SK-N-SH treated with all-trans-retinoic acid at 6 μM for 48 hours (cell line): ENCODE data around the gene ZNF146.

Experiments used
- ATAC-seq: fragments of 200-7000 bp; cut with Tn5 transposase; 3 replicates; pipeline ENCODE4 v1.9.1; 2020; ENCODE audit warnings: mild to moderate bottlenecking, moderate library complexity
- ARNTL ChIP-seq: fragments of 450-650 bp; formaldehyde crosslinking; IDR thresholded peaks from 2 replicates; pipeline ENCODE4 v1.5.0; 2020; ENCODE audit warnings: low read depth, mild to moderate bottlenecking, moderate library complexity, borderline replicate concordance
- BACH2 ChIP-seq: fragments of 250-450 bp; sonication (Bioruptor Pico); IDR thresholded peaks from 2 replicates; pipeline ENCODE4 v1.9.0; 2021; ENCODE audit warnings: mild to moderate bottlenecking, borderline replicate concordance
- CSDC2 ChIP-seq: fragments of 250-450 bp; sonication (Bioruptor Pico); IDR thresholded peaks from 2 replicates; pipeline ENCODE4 v1.5.0; 2020; ENCODE audit warnings: mild to moderate bottlenecking, moderate library complexity
- ESRRG ChIP-seq: fragments of 250-450 bp; sonication (Bioruptor Pico); IDR thresholded peaks from 2 replicates; pipeline ENCODE4 v1.6.1; 2021; ENCODE audit warnings: mild to moderate bottlenecking
- GLIS3 ChIP-seq: fragments of 250-450 bp; sonication (Bioruptor Pico); IDR thresholded peaks from 2 replicates; pipeline ENCODE4 v1.5.0; 2020; ENCODE audit warnings: mild to moderate bottlenecking, moderate library complexity
- OSR1 ChIP-seq: fragments of 250-450 bp; sonication (Bioruptor Pico); IDR thresholded peaks from 2 replicates; pipeline ENCODE4 v1.8.0; 2022; ENCODE audit warnings: moderate library complexity, mild to moderate bottlenecking, inconsistent platforms
- PPARA ChIP-seq: fragments of 250-450 bp; sonication (Bioruptor Pico); IDR thresholded peaks from 2 replicates; pipeline ENCODE4 v1.5.0; 2020; ENCODE audit warnings: mild to moderate bottlenecking, borderline replicate concordance
- RARB ChIP-seq: fragments of 250-450 bp; sonication (Bioruptor Pico); IDR thresholded peaks from 2 replicates; pipeline ENCODE4 v1.8.0; 2021; ENCODE audit warnings: mild to moderate bottlenecking, moderate library complexity
- SNAI2 ChIP-seq: fragments of 250-450 bp; sonication (Bioruptor Pico); IDR thresholded peaks from 2 replicates; pipeline ENCODE4 v1.5.0; 2020; ENCODE audit warnings: mild to moderate bottlenecking, moderate library complexity
- TCF4 ChIP-seq: fragments of 250-450 bp; sonication (Bioruptor Pico); IDR thresholded peaks from 2 replicates; pipeline ENCODE4 v1.8.0; 2021; ENCODE audit warnings: mild to moderate bottlenecking, moderate library complexity, borderline replicate concordance
- TOX ChIP-seq: fragments of 250-450 bp; sonication (Bioruptor Pico); IDR thresholded peaks from 2 replicates; pipeline ENCODE4 v1.8.0; 2021; ENCODE audit warnings: mild to moderate bottlenecking, moderate library complexity, borderline replicate concordance
- ZC3H10 ChIP-seq: fragments of 250-450 bp; sonication (Bioruptor Pico); IDR thresholded peaks from 2 replicates; pipeline ENCODE4 v1.5.1; 2021; ENCODE audit warnings: mild to moderate bottlenecking, moderate library complexity
- ZFP3 ChIP-seq: fragments of 250-450 bp; sonication (Bioruptor Pico); IDR thresholded peaks from 2 replicates; pipeline ENCODE4 v1.5.0; 2020; ENCODE audit warnings: mild to moderate bottlenecking, moderate library complexity
- ZFP30 ChIP-seq: fragments of 450-650 bp; formaldehyde crosslinking; IDR thresholded peaks from 2 replicates; pipeline ENCODE4 v1.5.0; 2022; ENCODE audit warnings: mild to moderate bottlenecking, moderate library complexity
- ZNF565 ChIP-seq: fragments of 450-650 bp; formaldehyde crosslinking; conservative IDR thresholded peaks from 2 replicates; pipeline ENCODE4 v1.5.0; 2020; ENCODE audit warnings: low read depth, mild to moderate bottlenecking, moderate library complexity
- ZNF70 ChIP-seq: fragments of 450-650 bp; formaldehyde crosslinking; IDR thresholded peaks from 2 replicates; pipeline ENCODE4 v1.5.0; 2020; ENCODE audit warnings: mild to moderate bottlenecking, moderate library complexity
- ZNF8 ChIP-seq: fragments of 450-650 bp; formaldehyde crosslinking; IDR thresholded peaks from 2 replicates; pipeline ENCODE4 v1.5.0; 2020; ENCODE audit warnings: mild to moderate bottlenecking, moderate library complexity
- TF ChIP-seq, protein P1 (sequence below): fragments of 250-450 bp; sonication (Bioruptor Pico); IDR thresholded peaks from 2 replicates; pipeline ENCODE4 v1.5.1; 2020; ENCODE audit warnings: low read depth, mild to moderate bottlenecking, moderate library complexity
- TF ChIP-seq, protein P2 (sequence below): fragments of 250-450 bp; sonication (Bioruptor Pico); IDR thresholded peaks from 2 replicates; pipeline ENCODE4 v1.5.0; 2020; ENCODE audit warnings: mild to moderate bottlenecking, moderate library complexity
- TF ChIP-seq, protein P3 (sequence below): fragments of 250-450 bp; sonication (Bioruptor Pico); IDR thresholded peaks from 2 replicates; pipeline ENCODE4 v1.8.0; 2020; ENCODE audit warnings: mild to moderate bottlenecking, moderate library complexity, borderline replicate concordance
- TF ChIP-seq, protein P4 (sequence below): fragments of 250-450 bp; sonication (Bioruptor Pico); IDR thresholded peaks from 2 replicates; pipeline ENCODE4 v1.5.1; 2021; ENCODE audit warnings: mild to moderate bottlenecking, moderate library complexity
- TF ChIP-seq, protein P5 (sequence below): fragments of 250-450 bp; sonication (Bioruptor Pico); IDR thresholded peaks from 2 replicates; pipeline ENCODE4 v1.8.0; 2021; ENCODE audit warnings: low read depth, mild to moderate bottlenecking, moderate library complexity, borderline replicate concordance

Gene ZNF146

DNA sequence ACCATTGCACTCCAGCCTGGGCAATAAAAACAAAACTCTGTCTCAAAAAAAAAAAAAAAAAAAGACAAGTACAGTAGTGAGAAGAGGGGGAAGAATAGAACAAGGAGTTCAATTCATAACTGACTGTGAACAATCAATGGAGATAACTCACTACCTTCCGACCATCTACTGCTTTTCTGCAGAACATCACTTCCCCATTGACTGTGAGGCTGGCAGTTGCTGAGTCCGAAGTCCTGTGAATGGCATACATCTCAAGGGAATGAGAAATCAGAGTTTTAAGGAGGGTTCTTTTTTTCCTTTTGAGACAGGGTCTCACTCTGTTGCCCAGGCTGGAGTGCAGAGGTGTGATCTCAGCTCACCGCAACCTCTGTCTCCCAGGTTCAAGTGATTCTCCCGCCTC is 11.6 kb upstream of the ZNF146 start:
- TF ChIP-seq SNAI2 (CRISPR knock-in tag): no peak
- TF ChIP-seq, protein P1, sequence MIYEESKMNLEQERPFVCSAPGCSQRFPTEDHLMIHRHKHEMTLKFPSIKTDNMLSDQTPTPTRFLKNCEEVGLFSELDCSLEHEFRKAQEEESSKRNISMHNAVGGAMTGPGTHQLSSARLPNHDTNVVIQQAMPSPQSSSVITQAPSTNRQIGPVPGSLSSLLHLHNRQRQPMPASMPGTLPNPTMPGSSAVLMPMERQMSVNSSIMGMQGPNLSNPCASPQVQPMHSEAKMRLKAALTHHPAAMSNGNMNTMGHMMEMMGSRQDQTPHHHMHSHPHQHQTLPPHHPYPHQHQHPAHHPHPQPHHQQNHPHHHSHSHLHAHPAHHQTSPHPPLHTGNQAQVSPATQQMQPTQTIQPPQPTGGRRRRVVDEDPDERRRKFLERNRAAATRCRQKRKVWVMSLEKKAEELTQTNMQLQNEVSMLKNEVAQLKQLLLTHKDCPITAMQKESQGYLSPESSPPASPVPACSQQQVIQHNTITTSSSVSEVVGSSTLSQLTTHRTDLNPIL: no peak
- no peak for TF ChIP-seq TCF4 (CRISPR knock-in tag)
- TF ChIP-seq, protein P2, sequence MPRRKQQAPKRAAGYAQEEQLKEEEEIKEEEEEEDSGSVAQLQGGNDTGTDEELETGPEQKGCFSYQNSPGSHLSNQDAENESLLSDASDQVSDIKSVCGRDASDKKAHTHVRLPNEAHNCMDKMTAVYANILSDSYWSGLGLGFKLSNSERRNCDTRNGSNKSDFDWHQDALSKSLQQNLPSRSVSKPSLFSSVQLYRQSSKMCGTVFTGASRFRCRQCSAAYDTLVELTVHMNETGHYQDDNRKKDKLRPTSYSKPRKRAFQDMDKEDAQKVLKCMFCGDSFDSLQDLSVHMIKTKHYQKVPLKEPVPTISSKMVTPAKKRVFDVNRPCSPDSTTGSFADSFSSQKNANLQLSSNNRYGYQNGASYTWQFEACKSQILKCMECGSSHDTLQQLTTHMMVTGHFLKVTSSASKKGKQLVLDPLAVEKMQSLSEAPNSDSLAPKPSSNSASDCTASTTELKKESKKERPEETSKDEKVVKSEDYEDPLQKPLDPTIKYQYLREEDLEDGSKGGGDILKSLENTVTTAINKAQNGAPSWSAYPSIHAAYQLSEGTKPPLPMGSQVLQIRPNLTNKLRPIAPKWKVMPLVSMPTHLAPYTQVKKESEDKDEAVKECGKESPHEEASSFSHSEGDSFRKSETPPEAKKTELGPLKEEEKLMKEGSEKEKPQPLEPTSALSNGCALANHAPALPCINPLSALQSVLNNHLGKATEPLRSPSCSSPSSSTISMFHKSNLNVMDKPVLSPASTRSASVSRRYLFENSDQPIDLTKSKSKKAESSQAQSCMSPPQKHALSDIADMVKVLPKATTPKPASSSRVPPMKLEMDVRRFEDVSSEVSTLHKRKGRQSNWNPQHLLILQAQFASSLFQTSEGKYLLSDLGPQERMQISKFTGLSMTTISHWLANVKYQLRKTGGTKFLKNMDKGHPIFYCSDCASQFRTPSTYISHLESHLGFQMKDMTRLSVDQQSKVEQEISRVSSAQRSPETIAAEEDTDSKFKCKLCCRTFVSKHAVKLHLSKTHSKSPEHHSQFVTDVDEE (CRISPR knock-in tag): no peak
- TF ChIP-seq, protein P3, sequence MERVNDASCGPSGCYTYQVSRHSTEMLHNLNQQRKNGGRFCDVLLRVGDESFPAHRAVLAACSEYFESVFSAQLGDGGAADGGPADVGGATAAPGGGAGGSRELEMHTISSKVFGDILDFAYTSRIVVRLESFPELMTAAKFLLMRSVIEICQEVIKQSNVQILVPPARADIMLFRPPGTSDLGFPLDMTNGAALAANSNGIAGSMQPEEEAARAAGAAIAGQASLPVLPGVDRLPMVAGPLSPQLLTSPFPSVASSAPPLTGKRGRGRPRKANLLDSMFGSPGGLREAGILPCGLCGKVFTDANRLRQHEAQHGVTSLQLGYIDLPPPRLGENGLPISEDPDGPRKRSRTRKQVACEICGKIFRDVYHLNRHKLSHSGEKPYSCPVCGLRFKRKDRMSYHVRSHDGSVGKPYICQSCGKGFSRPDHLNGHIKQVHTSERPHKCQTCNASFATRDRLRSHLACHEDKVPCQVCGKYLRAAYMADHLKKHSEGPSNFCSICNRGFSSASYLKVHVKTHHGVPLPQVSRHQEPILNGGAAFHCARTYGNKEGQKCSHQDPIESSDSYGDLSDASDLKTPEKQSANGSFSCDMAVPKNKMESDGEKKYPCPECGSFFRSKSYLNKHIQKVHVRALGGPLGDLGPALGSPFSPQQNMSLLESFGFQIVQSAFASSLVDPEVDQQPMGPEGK (CRISPR knock-in tag): no peak
- no peak for TF ChIP-seq ESRRG (CRISPR knock-in tag)
- TF ChIP-seq ZNF565 (CRISPR knock-in tag): no peak
- TF ChIP-seq BACH2: no peak
- TF ChIP-seq ZNF70 (CRISPR knock-in tag): no peak
- no peak for TF ChIP-seq RARB (CRISPR knock-in tag)
- no peak for TF ChIP-seq ZNF8 (CRISPR knock-in tag)
- TF ChIP-seq ZFP3: no peak
- no peak for ATAC-seq

DNA sequence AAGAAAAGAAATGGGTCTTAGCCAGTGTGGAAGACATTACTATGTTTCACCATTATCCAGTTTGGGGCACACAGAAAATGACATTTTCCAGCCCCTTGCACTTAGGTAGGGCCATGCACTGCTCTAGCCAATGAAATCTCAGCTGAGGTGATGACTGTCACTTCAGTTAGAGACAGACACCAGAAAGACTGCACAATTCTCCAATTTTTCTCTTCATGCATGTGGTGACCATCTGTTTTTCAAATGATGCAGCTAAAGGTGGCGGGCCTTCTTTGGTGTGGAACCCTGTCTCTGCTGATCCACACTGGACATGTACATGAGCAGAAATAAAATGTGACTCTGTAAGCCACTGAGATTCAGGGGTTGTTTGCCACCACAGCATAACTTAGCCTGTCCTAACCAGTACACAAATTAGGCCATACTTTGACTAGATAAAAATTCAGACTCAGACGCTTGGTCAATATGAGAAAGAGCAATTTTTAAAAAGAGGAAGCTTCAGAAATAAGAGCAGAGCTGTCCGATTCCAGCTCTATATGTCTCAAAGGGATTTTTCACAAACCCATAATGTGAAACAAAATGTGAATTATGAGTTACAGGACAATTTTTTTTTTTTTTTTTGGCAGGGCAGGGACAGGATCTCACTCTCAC is 7.2 kb upstream of the ZNF146 start:
- TF ChIP-seq ZNF8 (CRISPR knock-in tag): no peak
- no peak for TF ChIP-seq ZNF70 (CRISPR knock-in tag)
- no peak for TF ChIP-seq ZFP3
- no peak for TF ChIP-seq SNAI2 (CRISPR knock-in tag)
- no peak for TF ChIP-seq ZFP30 (CRISPR knock-in tag)
- TF ChIP-seq, protein P4, sequence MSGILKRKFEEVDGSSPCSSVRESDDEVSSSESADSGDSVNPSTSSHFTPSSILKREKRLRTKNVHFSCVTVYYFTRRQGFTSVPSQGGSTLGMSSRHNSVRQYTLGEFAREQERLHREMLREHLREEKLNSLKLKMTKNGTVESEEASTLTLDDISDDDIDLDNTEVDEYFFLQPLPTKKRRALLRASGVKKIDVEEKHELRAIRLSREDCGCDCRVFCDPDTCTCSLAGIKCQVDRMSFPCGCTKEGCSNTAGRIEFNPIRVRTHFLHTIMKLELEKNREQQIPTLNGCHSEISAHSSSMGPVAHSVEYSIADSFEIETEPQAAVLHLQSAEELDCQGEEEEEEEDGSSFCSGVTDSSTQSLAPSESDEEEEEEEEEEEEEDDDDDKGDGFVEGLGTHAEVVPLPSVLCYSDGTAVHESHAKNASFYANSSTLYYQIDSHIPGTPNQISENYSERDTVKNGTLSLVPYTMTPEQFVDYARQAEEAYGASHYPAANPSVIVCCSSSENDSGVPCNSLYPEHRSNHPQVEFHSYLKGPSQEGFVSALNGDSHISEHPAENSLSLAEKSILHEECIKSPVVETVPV: no peak
- no peak for TF ChIP-seq ESRRG (CRISPR knock-in tag)
- no peak for TF ChIP-seq GLIS3
- no peak for TF ChIP-seq TCF4 (CRISPR knock-in tag)
- TF ChIP-seq PPARA: no peak
- TF ChIP-seq, all 23 proteins: peak for 0
- ATAC-seq: no peak

DNA sequence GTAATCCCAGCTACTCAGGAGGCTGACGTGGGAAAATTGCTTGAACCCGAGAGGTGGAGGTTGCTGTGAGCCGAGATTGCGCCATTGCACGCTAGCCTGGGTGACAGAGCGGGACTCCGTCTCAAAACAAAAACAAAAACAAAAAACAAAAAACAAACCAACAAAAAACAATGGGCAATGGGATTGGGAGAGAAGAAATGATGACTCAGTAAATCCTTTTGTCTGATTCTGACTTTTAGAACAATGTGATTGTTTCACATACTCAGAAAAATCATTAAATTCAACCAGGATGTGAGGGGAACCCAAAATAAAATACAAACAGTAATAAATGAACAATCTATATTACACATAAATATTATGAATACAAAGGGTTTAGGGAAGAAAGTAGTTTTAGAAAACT is 5.5 kb upstream of the ZNF146 start:
- TF ChIP-seq ZNF70 (CRISPR knock-in tag) (no peak), OSR1 (CRISPR knock-in tag) (no peak), PPARA (no peak), ZC3H10 (CRISPR knock-in tag) (no peak), ESRRG (CRISPR knock-in tag) (no peak), CSDC2 (CRISPR knock-in tag) (no peak), SNAI2 (CRISPR knock-in tag) (no peak), TOX (no peak), ZNF565 (CRISPR knock-in tag) (no peak), ARNTL (CRISPR knock-in tag) (no peak), ZNF8 (CRISPR knock-in tag) (no peak), BACH2 (no peak), RARB (CRISPR knock-in tag) (no peak), ZFP30 (CRISPR knock-in tag) (no peak), TCF4 (CRISPR knock-in tag) (no peak)
- TF ChIP-seq, protein P1: no peak
- TF ChIP-seq, protein P5, sequence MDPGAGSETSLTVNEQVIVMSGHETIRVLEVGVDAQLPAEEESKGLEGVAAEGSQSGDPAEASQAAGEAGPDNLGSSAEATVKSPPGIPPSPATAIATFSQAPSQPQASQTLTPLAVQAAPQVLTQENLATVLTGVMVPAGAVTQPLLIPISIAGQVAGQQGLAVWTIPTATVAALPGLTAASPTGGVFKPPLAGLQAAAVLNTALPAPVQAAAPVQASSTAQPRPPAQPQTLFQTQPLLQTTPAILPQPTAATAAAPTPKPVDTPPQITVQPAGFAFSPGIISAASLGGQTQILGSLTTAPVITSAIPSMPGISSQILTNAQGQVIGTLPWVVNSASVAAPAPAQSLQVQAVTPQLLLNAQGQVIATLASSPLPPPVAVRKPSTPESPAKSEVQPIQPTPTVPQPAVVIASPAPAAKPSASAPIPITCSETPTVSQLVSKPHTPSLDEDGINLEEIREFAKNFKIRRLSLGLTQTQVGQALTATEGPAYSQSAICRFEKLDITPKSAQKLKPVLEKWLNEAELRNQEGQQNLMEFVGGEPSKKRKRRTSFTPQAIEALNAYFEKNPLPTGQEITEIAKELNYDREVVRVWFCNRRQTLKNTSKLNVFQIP (CRISPR knock-in tag): no peak
- TF ChIP-seq, protein P4: no peak
- no peak for ATAC-seq
